Cardiac fibroblast (primary cell): ENCODE measurements around the gene SLC6A11.
A peak's percentile ranks its signal among the peaks of the same experiment; 100 is the strongest.

ENCODE experiments used
- DNase-seq, 2 donors: peaks; one replicate each; pipeline versions ENCODE4 v3.0.0 to v3.0.0-alpha.2; 2010; ENCODE audit warnings: low read depth in 2 of 2
- H3K4me3 ChIP-seq, 2 donors: replicated peaks in 1 of 2; 1 replicate in 1 of 2; 2 replicates in 1 of 2; pipeline ENCODE4 v1.5.1; 2011; ENCODE audit warnings: low read depth in 2 of 2, low read length in 2 of 2, mild to moderate bottlenecking in 2 of 2, moderate library complexity in 1 of 2
- TF ChIP-seq, protein P1 (sequence below): IDR thresholded peaks from one replicate; pipeline ENCODE4 v1.5.1; 2011; ENCODE audit warnings: low read depth, mild to moderate bottlenecking, low read length, inconsistent platforms

The SLC6A11 gene

DNA sequence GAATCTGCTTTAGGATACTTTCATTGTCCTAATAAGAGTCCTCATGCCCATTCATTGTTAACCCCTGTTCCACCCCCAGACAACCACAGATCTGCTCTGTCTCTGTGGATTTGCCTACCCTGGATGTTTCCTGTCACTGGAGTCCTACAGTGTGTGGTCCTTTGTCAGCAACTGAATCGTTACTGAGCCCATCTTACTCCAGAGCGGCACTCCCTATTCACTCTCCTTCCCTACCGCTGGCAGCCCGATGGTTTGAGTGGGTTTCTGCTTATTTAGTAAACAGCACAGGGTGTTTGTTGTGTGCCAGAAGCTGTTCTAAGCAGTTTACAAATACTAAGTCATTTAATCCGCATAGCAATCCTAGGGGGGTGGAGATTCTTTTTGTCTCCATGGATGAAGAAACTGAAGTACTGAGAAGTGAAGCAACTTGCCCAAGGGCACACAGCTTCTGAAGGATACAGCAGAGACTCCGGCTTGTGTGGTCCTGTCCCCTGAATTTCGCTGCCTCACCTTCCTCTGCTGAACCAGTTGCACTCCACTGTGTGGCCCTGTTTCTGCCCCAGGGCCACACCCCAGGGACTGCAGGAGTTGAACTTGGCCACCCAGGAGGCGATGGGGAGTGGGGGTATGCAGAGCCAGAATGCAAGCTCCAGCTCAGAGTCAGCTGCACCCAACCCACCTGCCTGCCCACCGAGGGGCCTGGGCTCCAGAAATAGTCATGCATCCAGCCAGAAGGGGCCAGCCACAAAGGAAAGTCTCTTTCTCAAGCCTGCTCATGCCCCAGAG lies 120.0 kb downstream of the SLC6A11 start:
- no peak for DNase-seq
- TF ChIP-seq, protein P1, sequence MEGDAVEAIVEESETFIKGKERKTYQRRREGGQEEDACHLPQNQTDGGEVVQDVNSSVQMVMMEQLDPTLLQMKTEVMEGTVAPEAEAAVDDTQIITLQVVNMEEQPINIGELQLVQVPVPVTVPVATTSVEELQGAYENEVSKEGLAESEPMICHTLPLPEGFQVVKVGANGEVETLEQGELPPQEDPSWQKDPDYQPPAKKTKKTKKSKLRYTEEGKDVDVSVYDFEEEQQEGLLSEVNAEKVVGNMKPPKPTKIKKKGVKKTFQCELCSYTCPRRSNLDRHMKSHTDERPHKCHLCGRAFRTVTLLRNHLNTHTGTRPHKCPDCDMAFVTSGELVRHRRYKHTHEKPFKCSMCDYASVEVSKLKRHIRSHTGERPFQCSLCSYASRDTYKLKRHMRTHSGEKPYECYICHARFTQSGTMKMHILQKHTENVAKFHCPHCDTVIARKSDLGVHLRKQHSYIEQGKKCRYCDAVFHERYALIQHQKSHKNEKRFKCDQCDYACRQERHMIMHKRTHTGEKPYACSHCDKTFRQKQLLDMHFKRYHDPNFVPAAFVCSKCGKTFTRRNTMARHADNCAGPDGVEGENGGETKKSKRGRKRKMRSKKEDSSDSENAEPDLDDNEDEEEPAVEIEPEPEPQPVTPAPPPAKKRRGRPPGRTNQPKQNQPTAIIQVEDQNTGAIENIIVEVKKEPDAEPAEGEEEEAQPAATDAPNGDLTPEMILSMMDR, result no peak

DNA sequence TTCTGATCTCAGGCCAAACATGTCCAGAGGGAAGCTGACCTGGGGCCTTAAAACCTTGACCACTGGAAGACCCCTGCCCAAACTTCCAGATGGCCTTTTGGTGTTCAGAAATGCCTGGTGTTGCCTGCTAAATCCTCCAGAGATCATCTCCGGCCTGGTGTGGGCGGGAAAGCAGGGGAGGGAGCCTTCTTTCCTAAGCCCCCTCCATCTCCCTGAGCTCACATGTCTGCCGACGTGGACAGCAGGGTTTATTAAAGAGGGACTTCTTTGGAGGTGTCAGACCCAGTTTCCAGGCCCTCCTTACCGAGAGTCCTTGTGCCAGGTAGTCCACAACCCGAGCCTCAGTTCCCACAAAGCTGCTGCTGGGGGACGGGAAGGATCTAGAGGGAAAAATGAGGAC lies 120.7 kb downstream of the SLC6A11 start:
- TF ChIP-seq, protein P1, result no peak
- no peak for DNase-seq
- H3K4me3 ChIP-seq, result no peak overlapping the region

More for the DNA sequence above, 120.0 kb downstream of the SLC6A11 start:
- H3K4me3 ChIP-seq, result no peak overlapping the region

DNA sequence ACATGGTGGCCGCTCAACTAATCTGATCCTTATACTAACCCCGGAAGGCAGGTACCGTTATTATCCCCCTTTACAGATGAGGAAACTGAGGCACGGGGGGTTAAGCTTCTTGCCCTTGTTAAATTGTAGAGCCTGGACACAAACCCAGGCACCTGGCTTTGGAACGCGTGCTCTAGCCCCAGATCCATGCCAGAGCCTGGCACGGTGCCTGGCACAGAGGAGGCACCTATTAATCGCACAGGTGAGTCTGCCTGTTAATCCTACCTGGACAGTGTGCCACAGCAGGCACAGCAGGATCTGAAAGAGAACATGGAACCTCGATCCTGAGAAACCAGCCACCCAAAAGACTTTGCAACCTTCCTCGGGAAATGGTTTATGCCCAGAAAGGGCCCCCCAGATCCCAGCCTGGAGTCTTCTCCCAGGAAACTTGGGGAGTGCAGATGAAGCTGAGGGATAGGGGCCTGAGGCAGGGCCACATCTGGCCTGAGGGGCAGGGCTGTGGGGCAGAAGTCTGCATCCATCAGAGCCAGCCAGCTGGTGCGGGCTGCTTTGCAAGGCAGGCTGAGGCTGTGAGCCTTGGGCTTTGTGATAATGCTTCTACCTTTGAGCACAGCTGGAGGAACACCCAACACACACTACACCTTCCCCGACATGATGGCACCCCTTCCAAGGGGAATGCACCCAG lies 121.3 kb downstream of the SLC6A11 start:
- no peak overlapping the region for H3K4me3 ChIP-seq
- TF ChIP-seq, protein P1, result no peak
- DNase-seq, result no peak

DNA sequence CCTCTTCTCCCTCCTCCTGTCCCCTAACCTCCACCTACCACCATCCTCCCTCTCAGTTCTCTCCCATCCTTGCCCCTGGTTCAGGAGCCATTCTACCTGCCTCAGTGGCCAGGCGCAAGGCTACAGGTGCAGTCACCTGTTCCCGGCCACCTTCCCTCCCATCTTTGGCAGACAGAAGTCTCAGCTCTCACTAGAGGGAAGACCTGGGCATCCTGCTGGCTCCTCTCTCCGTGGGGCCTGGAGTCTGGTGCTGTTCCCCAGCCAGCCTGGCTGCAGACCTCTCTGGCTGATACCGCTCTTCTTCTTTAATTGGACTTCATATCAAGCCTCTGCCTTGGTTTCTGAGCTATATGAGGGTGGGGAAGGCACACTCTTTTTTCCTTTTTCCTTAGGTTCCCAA lies 123.5 kb downstream of the SLC6A11 start:
- no peak for DNase-seq
- TF ChIP-seq, protein P1, result no peak
- H3K4me3 ChIP-seq, result no peak overlapping the region

DNA sequence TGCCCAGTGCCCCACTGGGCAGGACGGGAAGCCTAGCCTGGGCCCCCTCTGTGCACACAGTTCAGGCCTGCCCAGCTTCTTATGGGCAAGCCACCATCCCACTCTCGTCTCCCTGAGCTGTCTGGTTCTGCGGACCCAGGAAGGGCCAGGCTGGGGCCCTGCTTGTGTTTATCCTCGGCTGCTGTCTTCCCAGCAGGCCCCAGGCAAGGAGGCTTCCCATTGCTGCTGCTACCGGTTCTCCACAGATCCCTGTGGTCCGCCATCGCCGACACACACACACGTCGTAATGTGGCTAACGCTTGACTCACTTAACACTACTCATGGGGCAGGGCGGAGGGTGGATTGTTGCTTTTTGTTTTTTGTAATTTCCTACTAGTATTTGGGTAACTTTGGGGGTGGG lies 124.1 kb downstream of the SLC6A11 start:
- TF ChIP-seq, protein P1, result no peak
- no peak overlapping the region for H3K4me3 ChIP-seq
- DNase-seq, result no peak

DNA sequence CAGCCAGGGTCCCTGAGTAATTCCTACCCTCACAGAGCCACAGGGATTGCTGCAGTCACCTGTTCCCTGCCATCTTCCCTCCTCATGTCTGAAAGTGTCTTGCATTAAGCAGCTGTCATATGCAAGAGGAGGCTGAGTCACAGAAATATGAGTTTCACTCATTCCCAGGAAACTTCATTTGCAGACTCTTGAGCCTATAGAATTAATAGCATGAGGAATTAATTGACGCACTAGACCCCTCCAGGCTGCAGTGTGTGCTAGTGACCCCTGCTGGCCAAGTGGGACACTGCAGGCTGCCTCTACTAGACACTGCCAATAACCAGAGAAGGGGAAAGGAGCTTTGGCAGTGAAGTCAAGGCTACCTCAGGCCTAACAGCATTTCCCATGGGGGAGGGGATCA lies 125.9 kb downstream of the SLC6A11 start:
- peak in 1 of 2 donors; percentile 25 for DNase-seq
- H3K4me3 ChIP-seq, result no peak overlapping the region

More for the DNA sequence above, 125.9 kb downstream of the SLC6A11 start:
- TF ChIP-seq, protein P1, result peak; percentile 78
